Superior temporal gyrus (tissue), 1 donor: ENCODE data around the gene TNFSF9.
"Not testable (repeated sequence)": the region's sequence is repeated elsewhere in the genome, so short reads cannot be mapped to it uniquely, and the experiment has no call there.

ENCODE experiments used
- DNase-seq: peaks from one replicate; pipeline ENCODE4 v3.0.0-alpha.2; 2016; ENCODE audit errors: extremely low spot score

Gene TNFSF9

DNA sequence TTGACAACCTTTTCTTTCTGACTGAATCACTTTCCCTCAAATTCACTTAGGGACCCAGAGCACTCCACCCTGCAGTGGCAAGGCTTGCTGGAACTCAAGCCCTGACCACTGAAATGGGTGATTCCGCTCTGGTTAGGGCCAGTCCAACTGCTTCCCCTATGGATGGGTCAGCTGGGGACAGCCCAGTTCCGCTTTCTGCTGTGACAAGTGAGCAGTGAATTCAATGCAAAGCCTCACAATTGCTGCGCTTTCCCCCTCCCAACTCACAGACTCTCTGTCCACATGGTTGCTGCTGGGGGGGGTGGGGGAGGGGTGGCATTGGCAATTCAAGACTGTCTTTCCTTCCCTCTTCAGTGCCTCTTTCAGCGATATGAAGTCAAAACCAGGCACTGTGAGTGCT is 41.4 kb downstream of the TNFSF9 start:
- no peak for DNase-seq

DNA sequence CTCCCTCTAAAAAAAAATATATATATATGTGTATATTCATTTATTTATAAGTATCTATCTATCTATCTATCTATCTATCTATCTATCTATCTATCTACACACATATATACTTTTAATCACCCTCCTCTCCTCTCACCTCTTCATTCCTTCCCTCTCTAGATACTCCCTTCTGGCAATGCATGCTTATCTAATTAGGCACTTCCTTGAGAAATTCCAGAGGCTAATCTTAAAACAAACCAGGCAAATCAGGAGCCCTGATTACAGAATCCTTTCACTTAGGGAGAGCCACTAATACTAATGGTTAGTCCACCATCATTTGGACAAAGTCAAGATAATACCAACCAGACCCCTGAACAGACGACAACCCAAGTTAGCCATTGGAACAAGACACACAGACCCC is 42.5 kb downstream of the TNFSF9 start:
- no peak for DNase-seq

DNA sequence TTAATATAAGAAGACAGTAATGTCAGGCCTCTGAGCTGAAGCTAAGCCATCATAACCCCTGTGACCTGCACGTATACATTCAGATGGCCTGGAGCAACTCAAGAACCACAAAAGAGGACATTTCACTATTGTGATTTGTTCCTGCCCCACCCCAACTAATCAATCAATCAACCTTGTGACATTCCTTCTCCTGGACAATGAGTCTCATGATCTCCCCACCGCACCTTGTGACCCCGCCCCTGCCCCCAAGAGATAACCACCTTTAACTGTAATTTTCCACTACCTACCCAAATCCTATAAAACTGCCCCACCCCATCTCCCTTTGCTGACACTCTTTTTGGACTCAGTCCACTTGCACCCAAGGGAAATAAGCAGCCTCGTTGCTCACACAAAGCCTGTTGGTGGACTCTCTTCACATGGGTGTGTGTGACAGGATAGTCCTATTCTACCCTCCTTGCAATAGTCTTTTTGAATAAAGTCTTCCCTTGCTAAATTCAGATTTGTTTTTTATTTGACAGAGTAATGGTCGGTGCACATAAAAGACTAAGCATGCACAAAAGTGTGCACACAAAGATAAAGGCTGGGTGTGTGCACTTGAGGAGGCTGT is 46.1 kb downstream of the TNFSF9 start:
- no peak for DNase-seq

DNA sequence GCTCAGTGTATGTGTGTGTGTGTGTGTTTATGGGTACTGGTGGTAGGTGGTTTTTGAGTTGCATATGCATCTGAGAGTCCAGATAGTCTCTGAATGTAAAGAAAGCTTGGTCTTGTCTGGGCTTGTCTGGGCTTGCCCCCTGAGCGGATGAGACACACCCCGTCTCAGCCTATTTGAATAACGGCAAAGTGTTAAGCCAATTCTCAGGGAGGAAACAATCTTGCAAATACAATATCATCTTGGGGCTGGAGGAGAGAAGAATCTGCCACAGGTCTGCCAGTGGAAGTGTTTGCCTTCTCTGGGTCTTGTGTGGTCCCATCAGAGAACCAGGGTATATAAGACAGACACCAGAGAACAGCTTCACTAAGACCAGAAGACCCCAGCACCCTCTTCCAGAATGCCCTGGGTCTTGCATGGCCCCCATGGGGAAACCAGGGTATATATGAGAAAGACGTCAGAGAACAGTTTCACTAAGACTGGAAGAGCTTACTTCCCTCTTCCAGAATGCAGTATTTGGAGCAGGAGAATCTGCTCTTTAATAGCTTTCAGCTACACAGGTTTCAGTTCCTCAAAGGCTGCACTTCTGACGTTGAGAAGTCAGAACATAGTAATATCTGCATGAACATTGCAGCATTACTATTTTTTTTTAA is 46.8 kb downstream of the TNFSF9 start:
- peak; percentile 13 for DNase-seq

DNA sequence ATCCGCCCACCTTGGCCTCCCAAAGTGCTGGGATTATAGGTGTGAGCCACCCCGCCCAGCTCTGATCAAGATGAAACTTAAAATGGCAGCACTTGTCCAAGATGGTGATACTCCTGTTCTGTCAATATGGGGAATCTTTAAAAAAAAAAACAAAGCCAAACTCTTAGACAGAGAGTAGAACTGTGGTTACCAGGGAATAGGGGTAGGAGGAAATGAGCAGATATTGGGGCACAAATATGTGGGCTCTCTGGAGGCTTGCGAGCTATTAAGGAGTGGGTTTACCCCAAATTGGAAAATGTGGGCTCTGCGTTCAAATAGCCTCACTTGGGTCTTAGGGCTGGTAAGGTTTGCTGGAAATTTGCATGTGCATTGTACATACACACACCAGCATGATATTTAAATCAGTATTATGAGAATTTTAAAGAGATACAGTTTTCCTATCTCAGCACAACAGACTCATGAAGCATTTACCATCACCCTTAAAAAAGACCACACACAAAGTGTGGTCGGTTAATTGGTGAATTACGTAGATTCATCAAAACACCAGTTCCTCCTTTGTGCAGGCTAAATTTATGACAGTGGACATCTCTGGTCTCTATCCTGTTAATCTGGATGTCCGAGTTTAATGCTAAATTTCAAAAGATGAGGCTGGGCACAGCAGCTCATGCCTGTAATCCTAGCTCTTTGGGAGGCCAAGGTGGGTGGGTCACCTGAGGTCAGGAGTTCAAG is 48.8 kb downstream of the TNFSF9 start:
- DNase-seq: no peak

DNA sequence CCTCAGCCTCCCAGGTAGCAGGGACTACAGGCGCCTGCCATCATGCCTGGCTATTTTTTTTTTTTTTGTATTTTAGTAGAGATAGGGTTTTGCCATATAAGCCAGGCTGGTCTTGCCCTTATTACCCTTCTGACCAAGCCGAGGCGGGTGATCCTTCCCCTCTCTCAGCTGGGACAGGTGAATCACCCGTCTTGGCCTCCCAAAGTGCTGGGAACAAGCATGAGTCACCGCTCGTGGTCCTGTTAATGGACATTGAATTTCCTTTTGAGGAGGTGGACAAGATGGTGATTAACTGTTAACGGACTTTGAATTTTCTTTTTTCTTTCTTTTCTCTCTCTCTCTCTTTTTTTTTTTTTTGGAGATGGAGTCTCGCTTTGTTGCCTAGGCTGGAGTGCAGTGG is 49.5 kb downstream of the TNFSF9 start:
- DNase-seq: no peak

DNA sequence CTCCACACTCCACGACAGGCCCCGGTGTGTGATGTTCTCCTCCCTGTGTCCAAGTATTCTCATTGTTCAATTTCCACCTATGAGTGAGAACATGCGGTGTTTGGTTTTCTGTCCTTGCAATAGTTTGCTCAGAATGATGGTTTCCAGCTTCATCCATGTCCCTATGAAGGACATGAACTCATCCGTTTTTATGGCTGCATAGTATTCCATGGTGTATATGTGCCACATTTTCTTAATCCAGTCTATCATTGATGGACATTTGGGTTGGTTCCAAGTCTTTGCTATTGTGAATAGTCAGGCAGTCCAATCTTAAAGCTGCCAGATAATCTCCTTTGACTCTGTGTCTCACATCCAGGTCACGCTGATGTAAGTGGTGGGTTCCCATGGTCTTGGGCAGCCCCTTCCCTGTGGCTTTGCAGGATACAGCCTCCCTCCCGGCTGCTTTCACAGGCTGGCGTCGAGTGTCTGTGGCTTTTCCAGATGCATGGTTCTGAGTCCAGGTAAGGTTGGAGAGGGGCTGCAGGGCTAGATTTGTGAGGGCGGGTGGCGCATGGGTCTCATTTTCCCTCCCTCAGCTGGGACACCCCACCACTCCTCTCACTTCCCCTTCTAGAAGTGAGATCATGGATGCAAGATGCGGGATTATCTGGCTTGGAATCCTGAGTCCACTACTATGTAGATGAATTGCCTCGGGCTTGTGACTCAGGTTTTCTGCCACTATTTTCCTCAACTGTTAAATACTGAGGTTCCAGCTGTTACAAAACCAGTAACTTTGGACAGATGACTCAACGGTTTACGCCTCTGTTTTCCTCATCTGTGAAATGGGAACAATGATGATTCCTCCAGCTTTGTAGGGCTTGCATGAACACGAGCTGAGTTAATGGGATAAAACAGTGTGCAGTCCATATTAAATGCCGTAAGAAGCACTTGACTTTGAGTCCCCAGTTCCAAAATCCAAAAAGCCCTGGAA is 52.0 kb downstream of the TNFSF9 start:
- not testable (repeated sequence) for DNase-seq
